HEK293 (cell line): ENCODE data around the gene SPRR2B.
"Not testable (repeated sequence)": the region's sequence is repeated elsewhere in the genome, so short reads cannot be mapped to it uniquely, and the experiment has no call there.

Experiments used
- CTCF ChIA-PET: fragments of 350-600 bp; formaldehyde crosslinking; extraction: SDS; loops from one replicate; lab custom pipeline; 2021; ENCODE audit warnings: antibody characterized with exemption; lab: Yijun Ruan, JAX
- POLR2A ChIA-PET: fragments of 300-600 bp; formaldehyde crosslinking; extraction: SDS; loops from one replicate; lab custom pipeline; 2020; ENCODE audit warnings: antibody characterized with exemption, inconsistent platforms; lab: Yijun Ruan, JAX
- H3K27ac ChIP-seq: fragments of 200-500 bp; sonication (Bioruptor generic); 2 replicates; pipeline ENCODE4 v1.5.1; 2014; ENCODE audit warnings: low read depth, low read length, control low read depth, inconsistent platforms; ENCODE audit errors: extremely low read depth
- H3K36me3 ChIP-seq, 2 experiments: fragments of 200-500 bp in 1 of 2; sonication (Bioruptor generic) in 1 of 2; 1 replicate in 1 of 2; 2 replicates in 1 of 2; pipeline ENCODE4 v1.5.1; 2014 to 2017; ENCODE audit warnings: inconsistent platforms in 2 of 2, low read length in 2 of 2; ENCODE audit not compliant: control insufficient read depth in 2 of 2, insufficient read depth in 1 of 2
- H3K4me1 ChIP-seq: fragments of 200-500 bp; sonication (Bioruptor generic); 2 replicates; pipeline ENCODE4 v1.5.1; 2014; ENCODE audit warnings: mild to moderate bottlenecking, low read length, inconsistent platforms; ENCODE audit not compliant: control insufficient read depth, insufficient read depth
- H3K4me3 ChIP-seq: 2 replicates; pipeline ENCODE4 v1.5.1; 2011; ENCODE audit warnings: low read depth, mild to moderate bottlenecking, control low read depth, low read length, moderate library complexity
- H3K9me3 ChIP-seq: fragments of 200-500 bp; sonication (Bioruptor generic); 2 replicates; pipeline ENCODE4 v1.5.1; 2014; ENCODE audit warnings: low read depth, low read length, inconsistent platforms; ENCODE audit not compliant: control insufficient read depth, insufficient read depth
- ZNF121 ChIP-seq: fragments of 450-650 bp; formaldehyde crosslinking; IDR thresholded peaks from 2 replicates; pipeline ENCODE4 v1.5.1; 2016; ENCODE audit warnings: missing biosample characterization, missing genetic modification characterization

Gene SPRR2B

DNA sequence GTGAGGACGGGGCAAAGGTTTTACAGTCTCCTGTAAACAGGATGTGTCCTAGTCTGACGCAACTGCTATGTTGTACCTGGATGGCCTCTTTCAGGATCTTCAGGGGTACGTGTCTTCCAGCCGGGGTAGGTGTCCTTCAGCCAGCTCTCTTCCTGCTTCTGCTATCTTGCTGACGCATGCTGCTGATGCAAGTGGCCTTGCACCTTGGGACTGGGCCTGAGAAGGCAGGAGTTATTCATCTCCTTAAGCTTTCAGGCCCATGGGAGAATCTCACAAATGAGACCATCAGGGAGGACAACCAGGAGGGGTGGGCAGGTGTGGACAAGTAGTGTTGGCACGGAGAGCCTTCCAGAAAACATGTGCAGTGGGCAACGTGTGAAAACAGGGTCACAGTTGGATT, 48.3 kb downstream of the SPRR2B start:
- Histone ChIP-seq H3K36me3 (no peaks in the 10 kb centered on the region), H3K4me1 (no peaks in the 10 kb centered on the region), H3K4me3 (no peak overlapping the region), H3K27ac (no peak overlapping the region), H3K9me3 (no peaks in the 10 kb centered on the region)
- no peak for TF ChIP-seq ZNF121 (tag by site-specific recombination)
- ChIA-PET CTCF (no interaction called here), POLR2A (no interaction called here)

DNA sequence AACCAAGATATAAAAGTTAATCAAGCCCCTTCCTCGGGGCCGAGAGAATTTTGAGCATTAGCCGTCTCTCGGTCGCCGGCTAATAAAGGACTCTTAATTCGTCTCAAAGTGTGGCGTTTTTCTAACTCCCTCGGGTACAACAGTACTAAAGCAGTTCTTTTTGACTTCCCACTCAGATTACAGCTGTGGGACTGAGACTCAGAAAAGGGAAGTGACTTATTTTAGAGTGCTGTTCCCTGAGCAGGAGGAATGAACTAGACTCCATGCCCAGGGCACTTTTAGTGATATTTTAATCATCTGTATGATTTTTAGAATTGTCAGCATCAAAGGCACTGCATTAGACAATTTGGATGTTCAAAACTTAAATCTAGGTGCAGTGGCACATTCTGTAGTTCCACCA, 49.1 kb downstream of the SPRR2B start:
- H3K36me3 ChIP-seq, H3K4me1 ChIP-seq, H3K4me3 ChIP-seq, CTCF ChIA-PET, H3K9me3 ChIP-seq, H3K27ac ChIP-seq, POLR2A ChIA-PET: not testable (repeated sequence)

DNA sequence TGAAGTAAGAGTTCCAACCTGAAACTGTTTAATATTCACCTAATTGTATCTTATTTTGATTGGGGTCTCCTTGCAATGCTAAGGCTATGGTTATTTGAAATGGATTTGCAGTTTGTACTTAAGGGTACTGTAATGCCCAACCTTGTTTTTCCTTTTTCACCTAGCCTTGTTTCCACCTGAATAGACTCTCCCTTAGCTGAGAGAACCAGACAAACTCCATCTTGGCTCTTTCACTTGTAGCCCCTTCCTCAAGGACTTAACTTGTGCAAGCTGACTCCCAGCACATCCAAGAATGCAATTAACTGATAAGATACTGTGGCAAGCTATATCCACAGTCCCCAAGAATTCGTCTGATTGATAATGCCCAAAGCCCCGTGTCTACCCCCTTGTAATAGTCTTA, 49.6 kb downstream of the SPRR2B start:
- H3K36me3 ChIP-seq, POLR2A ChIA-PET, H3K4me1 ChIP-seq, CTCF ChIA-PET, H3K9me3 ChIP-seq, H3K27ac ChIP-seq, H3K4me3 ChIP-seq: not testable (repeated sequence)
